K562 (cell line): ENCODE measurements around the gene XPC. TPM values are rescaled to one million over a fixed set of nuclear protein-coding genes. Genes with fewer than 3 reads are reported as not detected.
A peak's percentile ranks its signal among the peaks of the same experiment; 100 is the strongest.

Experiments
- CHD7 ChIP-seq: fragments of 200-600 bp; sonication (generic); IDR thresholded peaks from one replicate; pipeline ENCODE4 v1.6.1; 2012; ENCODE audit warnings: mild to moderate bottlenecking, low read depth, low read length, inconsistent platforms
- CXXC5 ChIP-seq: fragments of 250-450 bp; sonication (Bioruptor Pico); IDR thresholded peaks from 2 replicates; pipeline ENCODE4 v1.8.0; 2022; ENCODE audit warnings: inconsistent platforms, mild to moderate bottlenecking, moderate library complexity
- ETS2 ChIP-seq: IDR thresholded peaks from 2 replicates; pipeline ENCODE4 v1.6.1; 2016; ENCODE audit warnings: borderline replicate concordance, missing genetic modification characterization, mild to moderate bottlenecking, moderate library complexity, missing compliant biosample characterization; ENCODE audit not compliant: poor library complexity, severe bottlenecking
- MCM2 ChIP-seq: fragments of 450-650 bp; IDR thresholded peaks from 2 replicates; pipeline ENCODE4 v1.6.1; 2017; ENCODE audit warnings: low read depth, mild to moderate bottlenecking
- MTA3 ChIP-seq: fragments of 450-650 bp; formaldehyde crosslinking; IDR thresholded peaks from 2 replicates; pipeline ENCODE4 v1.6.1; 2017; ENCODE audit warnings: mild to moderate bottlenecking, borderline replicate concordance
- RHOXF2B ChIP-seq: fragments of 250-450 bp; sonication (Bioruptor Pico); conservative IDR thresholded peaks from 2 replicates; pipeline ENCODE4 v1.5.1; 2021
- SOX6 ChIP-seq: fragments of 450-650 bp; IDR thresholded peaks from 2 replicates; pipeline ENCODE4 v1.6.1; 2014; ENCODE audit warnings: mild to moderate bottlenecking
- SP2 ChIP-seq: IDR thresholded peaks from 2 replicates; pipeline ENCODE4 v1.6.1; 2011; ENCODE audit warnings: mild to moderate bottlenecking, low read depth, low read length, moderate library complexity; ENCODE audit not compliant: poor library complexity, severe bottlenecking; ENCODE audit errors: extremely low read depth
- TCF15 ChIP-seq: fragments of 250-450 bp; sonication (Bioruptor Pico); IDR thresholded peaks from 2 replicates; pipeline ENCODE4 v1.8.0; 2022; ENCODE audit warnings: moderate library complexity, mild to moderate bottlenecking, inconsistent platforms
- TGIF2 ChIP-seq: sonication (generic); formaldehyde crosslinking; IDR thresholded peaks from 2 replicates; pipeline ENCODE4 v1.8.1; 2022; ENCODE audit warnings: mild to moderate bottlenecking, missing genetic modification reagents, moderate library complexity
- ZBTB17 ChIP-seq: fragments of 450-650 bp; formaldehyde crosslinking; IDR thresholded peaks from 2 replicates; pipeline ENCODE4 v1.4.0; 2020; ENCODE audit warnings: mild to moderate bottlenecking
- ZNF133 ChIP-seq: fragments of 250-450 bp; sonication (Bioruptor Pico); IDR thresholded peaks from 2 replicates; pipeline ENCODE4 v1.4.0; 2020; ENCODE audit warnings: mild to moderate bottlenecking
- ZNF431 ChIP-seq: sonication (generic); formaldehyde crosslinking; IDR thresholded peaks from 2 replicates; pipeline ENCODE4 v1.8.0; 2022; ENCODE audit warnings: mild to moderate bottlenecking, missing genetic modification reagents
- ZNF766 ChIP-seq: fragments of 200-800 bp; sonication (Bioruptor generic); conservative IDR thresholded peaks from 2 replicates; pipeline ENCODE4 v1.6.1; 2016; ENCODE audit warnings: missing genetic modification characterization, missing compliant biosample characterization
- ZNF79 ChIP-seq: fragments of 250-450 bp; sonication (Bioruptor Pico); IDR thresholded peaks from 2 replicates; pipeline ENCODE4 v1.4.0; 2020; ENCODE audit warnings: low read depth, mild to moderate bottlenecking, moderate library complexity
- polyA plus RNA-seq, 8 experiments: library from polyadenylated mRNA; depleted of rRNA in 4 of 8; stranded (reverse) in 5 of 8; unstranded in 3 of 8; fragments of >200 nt; fragmentation: Nextera tagmentation in 2 of 8; fragmentation: Illumina TruSeq in 1 of 8; extraction: Ambion mirVana in 2 of 8; extraction: Trizol in 1 of 8; gene quantifications; 2 replicates each; pipeline versions ENCODE4 v1.2.1 to v1.2.3, GENCODE V29; 2011 to 2014; ENCODE audit warnings: inconsistent platforms in 1 of 8, missing spikeins in 1 of 8
- total RNA-seq, 7 experiments: library from RNA; depleted of rRNA in 6 of 7; stranded (reverse); fragments of >200 nt in 6 of 7; fragmentation: Illumina TruSeq in 2 of 7; extraction: Trizol in 2 of 7; gene quantifications; 2 replicates each; pipeline versions ENCODE4 v1.2.1 to v1.2.3, GENCODE V29; 2011 to 2021; ENCODE audit warnings: low replicate concordance in 1 of 7
- TF ChIP-seq, protein P1 (sequence below): fragments of 450-650 bp; formaldehyde crosslinking; IDR thresholded peaks from 2 replicates; pipeline ENCODE4 v1.4.0; 2022; ENCODE audit warnings: mild to moderate bottlenecking, moderate library complexity

Gene XPC
- total and polyA plus RNA-seq, 9 of the 15 experiments (the other 6 are each of a cell fraction or from before 2014, with no cell fraction given): 3.8 to 54.7 (median 41.3) TPM

DNA sequence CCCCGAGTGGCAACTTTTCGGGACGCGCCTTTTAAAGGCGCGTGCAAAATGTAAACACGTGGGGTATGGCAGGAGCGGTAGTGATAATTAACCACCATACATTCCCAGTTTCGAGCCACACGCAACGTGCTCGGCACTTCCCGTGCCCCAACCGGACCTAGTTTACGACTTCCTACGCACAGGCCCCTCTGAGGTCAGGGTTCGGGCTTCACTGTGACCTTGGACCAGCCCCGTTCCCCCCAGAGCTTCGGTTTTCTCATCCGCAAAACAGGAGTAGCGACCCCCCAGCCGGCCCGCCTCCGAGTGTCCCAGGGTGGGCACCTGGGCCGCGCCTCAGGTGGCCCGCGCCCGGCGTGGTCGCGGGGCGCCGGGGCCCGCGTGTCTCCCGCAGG is 54.2 kb downstream of the XPC start (continued):
- TF ChIP-seq CHD7 (no peak), TGIF2 (CRISPR knock-in tag) (no peak; the same call in 1 of the 2 replicates), RHOXF2B (CRISPR knock-in tag) (no peak), ETS2 (tag) (no peak), MTA3 (0 out of 2 replicates have a peak, but pooled peaks have one; percentile 53), TCF15 (CRISPR knock-in tag) (no peak), ZNF79 (CRISPR knock-in tag) (no peak), ZNF133 (CRISPR knock-in tag) (no peak), SP2 (no peak), SOX6 (no peak), ZBTB17 (CRISPR knock-in tag) (0 out of 2 replicates have a peak, but pooled peaks have one; percentile 15), ZNF431 (CRISPR knock-in tag) (no peak), MCM2 (no peak), ZNF766 (CRISPR knock-in tag) (no peak; the same call in 1 of the 2 replicates), CXXC5 (CRISPR knock-in tag) (peak; percentile 85)
- TF ChIP-seq, protein P1, sequence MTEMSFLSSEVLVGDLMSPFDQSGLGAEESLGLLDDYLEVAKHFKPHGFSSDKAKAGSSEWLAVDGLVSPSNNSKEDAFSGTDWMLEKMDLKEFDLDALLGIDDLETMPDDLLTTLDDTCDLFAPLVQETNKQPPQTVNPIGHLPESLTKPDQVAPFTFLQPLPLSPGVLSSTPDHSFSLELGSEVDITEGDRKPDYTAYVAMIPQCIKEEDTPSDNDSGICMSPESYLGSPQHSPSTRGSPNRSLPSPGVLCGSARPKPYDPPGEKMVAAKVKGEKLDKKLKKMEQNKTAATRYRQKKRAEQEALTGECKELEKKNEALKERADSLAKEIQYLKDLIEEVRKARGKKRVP (CRISPR knock-in tag): no peak; the same call in 1 of the 2 replicates
